ENCODE measurements around the gene XYLT1.
"Not testable (repeated sequence)": the region's sequence is repeated elsewhere in the genome, so short reads cannot be mapped to it uniquely, and the experiment has no call there.

The XYLT1 gene

GRCh38 chr16:17470908-17471718 lies at the start of gene XYLT1:
TSS of gene XYLT1 (minus strand) at chr16:17470960. CDS start at chr16:17470796, 164 bp downstream.
- no peak for DNase-seq

- DNase-seq = no peak
Observed at GRCh38 chr16:17520111-17520510, 49.4 kb upstream of the XYLT1 start.

GRCh38 chr16:17519101-17519955 lies 48.6 kb upstream of the XYLT1 start:
- DNase-seq = no peak

- no peak for DNase-seq
Observed at GRCh38 chr16:17518441-17518840, 47.7 kb upstream of the XYLT1 start.

- no peak for DNase-seq
Observed at GRCh38 chr16:17515421-17516210, 44.9 kb upstream of the XYLT1 start.

- DNase-seq = no peak
Observed at GRCh38 chr16:17512636-17513220, 42.0 kb upstream of the XYLT1 start.

- no peak for DNase-seq
Observed at GRCh38 chr16:17511340-17511739, 40.6 kb upstream of the XYLT1 start.

- DNase-seq = no peak
Observed at GRCh38 chr16:17510567-17510966, 39.8 kb upstream of the XYLT1 start.

GRCh38 chr16:17509194-17509593 lies 38.4 kb upstream of the XYLT1 start:
- DNase-seq = no peak

- no peak for DNase-seq
Observed at GRCh38 chr16:17508303-17508702, 37.5 kb upstream of the XYLT1 start.

GRCh38 chr16:17507516-17507915 lies 36.8 kb upstream of the XYLT1 start:
- DNase-seq = not testable (repeated sequence)

GRCh38 chr16:17505828-17506227 lies 35.1 kb upstream of the XYLT1 start:
- DNase-seq = not testable (repeated sequence)

GRCh38 chr16:17504050-17504449 lies 33.3 kb upstream of the XYLT1 start:
- no peak for DNase-seq

- no peak for DNase-seq
Observed at GRCh38 chr16:17503331-17503730, 32.6 kb upstream of the XYLT1 start.

- DNase-seq = no peak
Observed at GRCh38 chr16:17501321-17501720, 30.6 kb upstream of the XYLT1 start.

- no peak for DNase-seq
Observed at GRCh38 chr16:17499223-17499902, 28.6 kb upstream of the XYLT1 start.

GRCh38 chr16:17497648-17498047 lies 26.9 kb upstream of the XYLT1 start:
- DNase-seq = no peak

- DNase-seq = no peak
Observed at GRCh38 chr16:17496891-17497290, 26.1 kb upstream of the XYLT1 start.

GRCh38 chr16:17493012-17493411 lies 22.3 kb upstream of the XYLT1 start:
- no peak for DNase-seq

- no peak for DNase-seq
Observed at GRCh38 chr16:17491140-17491662, 20.4 kb upstream of the XYLT1 start.

- DNase-seq = no peak
Observed at GRCh38 chr16:17488506-17488905, 17.7 kb upstream of the XYLT1 start.

- DNase-seq = no peak
Observed at GRCh38 chr16:17483351-17483750, 12.6 kb upstream of the XYLT1 start.
